OCI-M2 (cell line): ENCODE measurements around the gene ABL2.
"Not testable (repeated sequence)": the region's sequence is repeated elsewhere in the genome, so short reads cannot be mapped to it uniquely, and the experiment has no call there.

Experiments used
- DNase-seq: peaks from one replicate; lab custom pipeline; 2025; ENCODE audit not compliant: unreplicated experiment; lab: John Stamatoyannopoulos, UW

ABL2 gene

DNA sequence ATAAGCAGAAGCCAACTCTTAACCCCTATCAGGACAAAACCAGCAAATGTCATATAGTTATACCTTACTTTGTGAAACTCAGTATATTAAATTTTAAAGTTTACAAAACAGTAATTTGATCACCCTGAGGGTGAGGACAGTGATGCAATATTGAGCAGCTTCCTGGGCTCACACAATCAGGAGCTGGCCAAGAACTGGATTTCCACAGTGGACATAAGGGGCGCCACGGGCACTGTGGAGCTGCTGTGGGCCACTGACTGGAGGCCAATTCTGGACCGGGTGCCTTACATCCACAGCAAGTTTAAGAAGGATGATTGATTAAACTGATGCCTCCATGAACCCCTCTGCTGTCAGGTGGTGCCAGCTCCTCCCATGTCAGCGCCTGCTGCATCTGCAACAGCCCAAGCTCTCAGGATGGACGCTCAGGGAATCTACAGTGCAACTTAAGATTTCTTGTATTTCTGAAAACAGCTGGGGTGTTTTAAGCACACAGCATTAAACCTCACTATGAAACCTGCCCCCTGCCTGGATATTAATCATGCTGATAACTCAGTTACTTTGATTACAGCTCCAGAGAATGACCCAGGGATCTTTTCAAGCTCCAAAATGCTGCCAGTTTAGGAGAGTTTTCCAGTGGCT lies 91.7 kb downstream of the ABL2 start:
- no peak for DNase-seq

- not testable (repeated sequence) for DNase-seq
Observed at GRCh38 chr1:179135707-179136106, 93.8 kb downstream of the ABL2 start.

DNA sequence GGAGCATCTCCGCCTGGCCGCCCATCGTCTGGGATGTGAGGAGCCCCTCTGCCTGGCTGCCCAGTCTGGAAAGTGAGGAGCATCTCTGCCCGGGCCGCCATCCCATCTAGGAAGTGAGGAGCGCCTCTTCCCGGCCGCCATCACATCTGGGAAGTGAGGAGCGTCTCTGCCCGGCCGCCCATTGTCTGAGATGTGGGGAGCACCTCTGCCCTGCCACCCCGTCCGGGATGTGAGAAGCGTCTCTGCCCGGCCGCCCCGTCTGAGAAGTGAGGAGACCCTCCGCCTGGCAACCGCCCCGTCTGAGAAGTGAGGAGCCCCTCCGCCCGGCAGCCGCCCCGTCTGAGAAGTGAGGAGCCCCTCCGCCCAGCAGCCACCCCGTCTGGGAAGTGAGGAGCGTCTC lies 94.3 kb downstream of the ABL2 start:
- not testable (repeated sequence) for DNase-seq

DNA sequence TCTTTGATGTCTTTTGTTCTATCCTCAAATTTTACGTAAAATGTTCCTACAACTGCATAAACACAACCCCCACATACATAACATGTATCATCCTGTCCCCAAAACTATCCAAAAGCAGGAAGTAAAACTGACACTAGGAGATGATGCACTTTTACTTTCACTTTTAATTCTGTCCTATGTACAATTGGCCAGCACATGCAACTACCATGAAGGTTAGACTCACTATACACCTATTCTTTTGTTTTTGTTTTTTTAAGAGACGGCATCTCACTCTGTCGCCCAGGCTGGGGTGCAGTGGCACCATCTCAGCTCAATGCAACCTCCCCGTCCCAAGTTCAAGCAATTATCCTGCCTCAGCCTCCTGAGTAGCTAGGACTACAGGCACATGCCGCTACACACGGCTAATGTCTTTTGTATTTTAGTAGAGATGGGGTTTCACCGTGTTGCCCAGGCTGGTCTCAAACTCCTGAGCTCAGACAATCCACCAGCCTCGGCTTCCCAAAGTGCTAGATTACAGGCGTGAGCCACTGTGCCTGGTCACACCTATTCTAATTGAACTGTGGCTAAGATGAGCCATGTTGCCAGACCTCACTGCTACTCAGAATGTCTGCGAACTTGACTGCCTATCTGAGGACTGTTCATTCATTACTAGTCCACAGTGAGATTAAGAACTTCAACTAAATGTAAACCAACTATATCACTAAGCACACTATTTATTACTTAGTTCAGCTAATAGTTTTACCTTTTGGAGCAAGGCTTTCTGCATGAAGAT lies 99.6 kb downstream of the ABL2 start:
- DNase-seq = no peak

- DNase-seq = no peak
Observed at GRCh38 chr1:179128520-179128919, 101.0 kb downstream of the ABL2 start.

DNA sequence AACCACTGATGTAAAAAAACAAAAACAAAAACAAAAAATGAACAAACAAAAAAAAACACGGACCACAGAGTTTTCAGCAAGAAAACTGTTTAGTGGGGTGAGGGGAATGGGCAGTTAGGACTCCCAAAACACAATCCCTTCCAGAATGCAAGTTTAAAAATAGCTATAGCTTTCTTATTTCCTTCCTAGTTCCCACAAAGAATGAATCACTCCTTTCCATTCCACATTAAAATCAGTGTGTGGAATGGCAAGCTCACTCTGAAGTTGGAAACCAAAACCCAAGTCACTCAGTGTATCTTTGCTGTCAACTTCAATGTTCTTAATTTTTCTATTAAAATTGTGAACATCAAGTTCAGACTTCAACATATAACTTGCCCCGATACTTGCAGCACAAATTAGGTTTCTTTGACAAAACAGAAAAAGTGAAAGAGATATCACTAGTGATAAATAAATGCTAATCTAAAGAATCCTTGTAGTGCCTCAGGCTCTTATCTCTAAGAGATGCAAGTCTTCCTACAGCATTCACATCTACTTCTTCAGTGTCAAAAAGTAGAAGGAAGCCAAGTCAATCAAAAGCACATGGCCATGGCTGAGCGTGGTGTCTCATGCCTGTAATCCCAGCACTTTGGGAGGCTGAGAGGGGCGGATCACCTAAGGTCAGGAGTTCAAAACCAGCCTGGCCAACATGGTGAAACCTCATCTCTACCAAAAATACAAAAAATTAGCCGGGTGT lies 102.1 kb downstream of the ABL2 start:
- DNase-seq = no peak

DNA sequence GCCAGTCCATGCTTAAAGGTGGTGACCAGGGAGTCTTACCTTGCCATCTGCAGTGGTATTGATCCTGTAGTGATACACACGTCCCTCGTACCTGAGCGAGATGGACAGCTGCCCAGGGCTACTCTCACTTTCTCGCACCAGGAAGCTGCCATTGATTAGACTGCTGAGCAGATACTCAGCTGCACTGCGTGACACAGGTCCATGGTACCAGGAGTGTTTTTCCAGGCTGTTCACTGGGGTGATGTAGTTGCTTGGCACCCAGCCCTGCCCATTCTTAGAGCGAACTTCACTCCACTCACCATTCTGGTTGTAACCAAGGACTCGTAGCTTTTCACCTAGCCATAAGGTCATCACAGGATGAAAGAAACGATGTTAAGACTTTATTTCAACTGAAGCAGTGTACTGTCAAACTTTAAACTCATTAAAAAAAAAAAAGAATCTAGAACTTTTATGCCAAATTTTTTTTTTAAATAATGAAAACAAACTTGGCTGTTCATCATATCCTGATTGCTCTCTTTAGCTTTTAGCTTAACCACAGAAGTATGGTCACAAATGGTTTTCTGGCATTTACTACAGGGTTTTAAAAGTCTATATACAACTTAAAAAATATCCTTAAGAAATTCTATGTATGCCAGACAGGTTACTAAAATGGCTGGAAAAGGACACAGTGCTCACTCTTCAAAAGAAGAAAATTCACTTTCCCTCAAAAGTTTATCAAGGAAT lies 103.0 kb downstream of the ABL2 start:
- no peak for DNase-seq

DNA sequence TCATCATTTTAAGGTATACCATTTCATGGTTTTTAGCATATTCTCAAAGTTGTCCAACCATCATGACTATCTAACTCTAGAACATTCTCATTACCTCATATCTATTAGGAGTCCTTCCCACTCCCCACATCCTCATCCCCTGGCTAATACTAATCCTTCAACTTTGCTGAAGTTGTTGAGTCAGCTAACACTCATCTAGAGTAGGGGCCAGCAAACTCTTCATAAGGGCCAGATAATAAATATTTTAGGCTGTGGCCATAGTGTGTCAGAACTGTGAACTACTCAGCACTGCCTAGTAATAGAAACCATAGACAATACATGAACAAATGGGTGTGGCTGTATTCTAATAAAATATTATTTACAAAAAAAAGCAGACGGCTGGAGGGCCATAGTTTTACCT lies 104.6 kb downstream of the ABL2 start:
- DNase-seq = no peak

- DNase-seq = no peak
Observed at GRCh38 chr1:179121159-179121938, 108.1 kb downstream of the ABL2 start.

- DNase-seq = no peak
Observed at GRCh38 chr1:179120736-179121135, 108.7 kb downstream of the ABL2 start.

GRCh38 chr1:179119513-179119912 lies 110.0 kb downstream of the ABL2 start:
- no peak for DNase-seq

DNA sequence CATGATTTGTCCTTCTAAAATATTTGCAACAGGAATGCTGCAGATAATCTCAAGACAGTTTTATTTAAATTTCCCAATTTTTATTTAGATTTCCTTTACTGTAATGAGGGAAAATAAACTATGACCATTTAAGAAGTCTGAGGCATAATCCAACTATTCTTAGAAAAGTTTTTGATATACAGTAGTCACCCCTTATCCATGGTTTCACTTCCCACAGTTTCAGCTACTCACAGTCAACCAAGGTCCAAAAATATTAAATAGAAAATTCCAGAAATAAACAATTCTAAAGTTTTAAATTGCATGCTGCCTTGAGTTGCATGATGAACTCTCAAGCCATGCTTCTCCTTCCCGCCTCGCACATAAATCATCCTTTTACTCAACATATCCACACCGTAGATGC lies 114.3 kb downstream of the ABL2 start:
- no peak for DNase-seq

- DNase-seq = no peak
Observed at GRCh38 chr1:179108644-179109043, 120.8 kb downstream of the ABL2 start.

- DNase-seq = no peak
Observed at GRCh38 chr1:179107706-179108629, 121.5 kb downstream of the ABL2 start.

DNA sequence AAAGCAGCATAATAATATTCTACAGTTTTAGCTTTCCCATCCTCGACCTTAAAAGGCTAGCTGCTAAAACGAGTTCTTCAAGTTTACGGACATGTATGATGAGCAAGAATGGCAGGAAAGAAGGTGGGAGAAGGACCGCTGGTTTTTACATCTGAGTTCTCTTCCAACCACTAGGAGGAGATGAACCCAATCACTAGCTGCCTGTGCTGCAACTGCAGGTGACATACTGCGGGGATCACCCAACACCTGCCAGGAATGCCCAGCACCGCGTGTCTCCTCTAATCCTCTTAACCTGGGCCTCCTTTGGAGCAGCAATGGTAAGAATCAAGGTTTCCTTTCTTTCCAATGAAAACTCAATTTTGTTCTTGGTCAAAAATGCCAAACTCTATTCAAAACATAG lies 124.1 kb downstream of the ABL2 start:
- no peak for DNase-seq

DNA sequence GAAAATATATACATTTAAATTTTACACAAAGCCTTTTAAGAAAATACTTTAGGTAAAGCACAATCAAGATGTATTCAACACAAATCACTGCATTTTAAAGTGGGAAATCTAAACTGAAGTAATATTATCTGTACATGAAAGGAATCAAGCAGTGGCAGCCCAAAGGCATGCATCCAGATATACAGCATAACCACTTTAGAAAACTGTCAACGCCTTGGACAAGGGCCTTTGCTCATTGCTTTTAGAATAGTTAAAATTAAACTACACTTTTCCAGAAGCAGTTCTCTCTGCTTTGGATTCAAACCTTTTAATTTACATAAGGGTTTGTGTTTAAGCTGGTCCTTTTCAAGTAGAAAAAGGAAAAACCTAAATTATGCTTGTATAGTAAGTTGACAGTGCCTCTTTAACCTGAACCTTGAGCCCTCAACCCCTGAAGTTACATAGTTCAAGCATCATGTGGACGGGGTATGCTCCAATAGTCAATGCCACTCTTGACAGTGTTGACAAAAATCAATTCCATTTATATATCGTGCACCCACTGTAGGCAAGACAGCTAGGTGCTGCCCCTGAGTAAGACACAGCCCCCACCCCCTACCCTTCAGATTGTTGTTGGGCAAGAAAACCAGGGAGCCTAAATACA lies 124.7 kb downstream of the ABL2 start:
- DNase-seq = no peak

- no peak for DNase-seq
Observed at GRCh38 chr1:179103999-179104398, 125.5 kb downstream of the ABL2 start.

GRCh38 chr1:179101566-179101965 lies 127.9 kb downstream of the ABL2 start:
- no peak for DNase-seq

- DNase-seq = no peak
Observed at GRCh38 chr1:179099891-179100290, 129.6 kb downstream of the ABL2 start.
